Body of pancreas (tissue), 4 donors: ENCODE data around the gene C1orf167.

Source experiments
- CTCF ChIP-seq, 7 experiments: fragments of 450-650 bp in 4 of 7; fragments of 200-600 bp in 3 of 7; sonication (generic) in 3 of 7; IDR thresholded peaks; one replicate each; pipeline ENCODE4 v1.5.1; 2016 to 2019; ENCODE audit warnings: antibody characterized with exemption in 7 of 7
- POLR2A ChIP-seq, 3 donors: fragments of 450-650 bp; IDR thresholded peaks; one replicate each; pipeline ENCODE4 v1.6.1; 2016; ENCODE audit warnings: antibody characterized with exemption in 3 of 3, mild to moderate bottlenecking in 2 of 3

- TF ChIP-seq POLR2A (IDR thresholded peaks at IDR 0.05): no peak
- no peak for TF ChIP-seq CTCF (IDR thresholded peaks at IDR 0.05)
These were observed 30.1 kb downstream of the C1orf167 start for GRCh38 chr1:11792106-11792505.
